Colonic mucosa (tissue), 4 donors: ENCODE results near the gene PRXL2B. TPM values are rescaled to one million over a fixed set of nuclear protein-coding genes. Genes with fewer than 3 reads are reported as not detected.
"Not testable (repeated sequence)": the region's sequence is repeated elsewhere in the genome, so short reads cannot be mapped to it uniquely, and the experiment has no call there.

Experiments used
- DNase-seq: peaks from one replicate; pipeline ENCODE4 v3.0.0-alpha.2; 2020
- H3K27ac ChIP-seq: fragments of 200-600 bp; one replicate; pipeline ENCODE4 v1.8.0; 2021
- H3K27me3 ChIP-seq: fragments of 200-600 bp; one replicate; pipeline ENCODE4 v1.8.0; 2021
- H3K36me3 ChIP-seq: fragments of 200-600 bp; one replicate; pipeline ENCODE4 v1.8.0; 2021
- H3K4me1 ChIP-seq: fragments of 200-600 bp; one replicate; pipeline ENCODE4 v1.8.0; 2021; ENCODE audit warnings: mild to moderate bottlenecking
- H3K4me3 ChIP-seq: fragments of 200-600 bp; one replicate; pipeline ENCODE4 v1.8.0; 2021
- H3K9ac ChIP-seq, 2 donors: one replicate each; pipeline ENCODE4 v1.7.0; 2013; ENCODE audit warnings: control low read depth in 2 of 2, low read depth in 2 of 2, low read length in 2 of 2
- H3K9me3 ChIP-seq: fragments of 200-600 bp; one replicate; pipeline ENCODE4 v1.8.0; 2021
- intact Hi-C: fragments of 100-400 bp; cut with DNase I; formaldehyde crosslinking; loops from one replicate; pipeline ENCODE4 v1.14.1; 2022
- total RNA-seq, 2 donors: library from RNA; stranded (reverse); fragmentation: NEBNext Ultra II Directional in 1 of 2; extraction: Animal tissue kit (Norgen Biotek cat#: 25700) in 1 of 2; gene quantifications; one replicate each; pipeline ENCODE4 v1.2.1, GENCODE V29; 2021
- TF ChIP-seq, protein P1 (sequence below): fragments of 200-600 bp; IDR thresholded peaks from one replicate; pipeline ENCODE4 v1.8.0; 2022; ENCODE audit warnings: antibody characterized with exemption, mild to moderate bottlenecking
- donor health status: healthy.
- donor health status: DM: no; HTN: no; CAD: no.
- donor health status: DM: no; HTN: no; CAD: no.

Gene PRXL2B
- total RNA-seq, 2 donors from 2014 or later: 105 to 120 TPM

- peak overlapping the region; percentile 100 for H3K27ac ChIP-seq
- TF ChIP-seq, protein P1, sequence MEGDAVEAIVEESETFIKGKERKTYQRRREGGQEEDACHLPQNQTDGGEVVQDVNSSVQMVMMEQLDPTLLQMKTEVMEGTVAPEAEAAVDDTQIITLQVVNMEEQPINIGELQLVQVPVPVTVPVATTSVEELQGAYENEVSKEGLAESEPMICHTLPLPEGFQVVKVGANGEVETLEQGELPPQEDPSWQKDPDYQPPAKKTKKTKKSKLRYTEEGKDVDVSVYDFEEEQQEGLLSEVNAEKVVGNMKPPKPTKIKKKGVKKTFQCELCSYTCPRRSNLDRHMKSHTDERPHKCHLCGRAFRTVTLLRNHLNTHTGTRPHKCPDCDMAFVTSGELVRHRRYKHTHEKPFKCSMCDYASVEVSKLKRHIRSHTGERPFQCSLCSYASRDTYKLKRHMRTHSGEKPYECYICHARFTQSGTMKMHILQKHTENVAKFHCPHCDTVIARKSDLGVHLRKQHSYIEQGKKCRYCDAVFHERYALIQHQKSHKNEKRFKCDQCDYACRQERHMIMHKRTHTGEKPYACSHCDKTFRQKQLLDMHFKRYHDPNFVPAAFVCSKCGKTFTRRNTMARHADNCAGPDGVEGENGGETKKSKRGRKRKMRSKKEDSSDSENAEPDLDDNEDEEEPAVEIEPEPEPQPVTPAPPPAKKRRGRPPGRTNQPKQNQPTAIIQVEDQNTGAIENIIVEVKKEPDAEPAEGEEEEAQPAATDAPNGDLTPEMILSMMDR: peak; percentile 95
- no peaks in the 10 kb centered on the region for H3K27me3 ChIP-seq
- no peaks in the 10 kb centered on the region for H3K9me3 ChIP-seq
- H3K36me3 ChIP-seq: no peaks in the 10 kb centered on the region
- peak; percentile 94 for DNase-seq
- H3K4me3 ChIP-seq: peak overlapping the region; percentile 55
- intact Hi-C loops: loop anchor here (5.0 kb wide), 1 partner anchor 136 kb away; the partner anchor contains the start of gene PEX10
- H3K9ac ChIP-seq: peak overlapping the region; percentile 70 to 89
- peaks cover 11% of the 10 kb centered on the region for H3K4me1 ChIP-seq
Observed at GRCh38 chr1:2548068-2548589, 38.4 kb upstream of the PRXL2B start.

- DNase-seq, H3K36me3 ChIP-seq, H3K4me3 ChIP-seq, H3K27me3 ChIP-seq, H3K9me3 ChIP-seq: not testable (repeated sequence)
- Histone ChIP-seq H3K4me1 (peaks cover 11% of the 10 kb centered on the region), H3K9ac (peak overlapping the region; percentile 71 to 89), H3K27ac (peak overlapping the region; percentile 100)
- intact Hi-C loops: loop anchor here (5.0 kb wide), 1 partner anchor 137 kb away; the partner anchor contains the start of gene PEX10
Observed at GRCh38 chr1:2549367-2550029, 37.1 kb upstream of the PRXL2B start.

DNA sequence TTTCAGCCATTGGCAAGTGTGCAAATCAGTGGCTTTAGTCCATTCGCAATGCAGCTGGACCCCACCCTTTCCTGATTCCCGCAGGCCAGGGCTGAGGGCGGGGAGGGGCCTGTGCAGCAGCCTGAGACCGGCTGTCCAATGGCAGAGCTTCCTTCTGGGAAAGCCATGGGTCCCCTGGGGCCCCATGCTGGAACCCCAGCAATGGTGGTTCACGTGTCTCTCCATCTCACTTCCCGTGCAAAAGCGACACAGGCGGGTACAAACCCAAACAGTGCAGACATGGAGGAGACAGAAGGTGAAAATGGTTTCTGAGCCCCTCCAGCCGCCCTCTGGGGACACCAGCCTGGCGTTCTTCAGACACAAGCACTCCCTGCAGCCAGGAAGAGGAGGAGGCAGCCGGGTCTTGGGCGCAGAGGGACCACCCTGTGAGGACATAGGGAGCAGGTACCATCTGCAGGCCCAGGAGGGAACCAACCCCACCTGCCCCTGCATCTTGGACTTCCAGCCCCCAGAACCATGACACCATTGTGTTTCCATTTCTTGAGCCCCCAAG is 36.2 kb upstream of the PRXL2B start:
- H3K4me3 ChIP-seq, H3K27me3 ChIP-seq, H3K9me3 ChIP-seq, intact Hi-C loops, H3K9ac ChIP-seq, DNase-seq, H3K36me3 ChIP-seq, H3K27ac ChIP-seq: not testable (repeated sequence)
- peaks cover 16% of the 10 kb centered on the region for H3K4me1 ChIP-seq

DNA sequence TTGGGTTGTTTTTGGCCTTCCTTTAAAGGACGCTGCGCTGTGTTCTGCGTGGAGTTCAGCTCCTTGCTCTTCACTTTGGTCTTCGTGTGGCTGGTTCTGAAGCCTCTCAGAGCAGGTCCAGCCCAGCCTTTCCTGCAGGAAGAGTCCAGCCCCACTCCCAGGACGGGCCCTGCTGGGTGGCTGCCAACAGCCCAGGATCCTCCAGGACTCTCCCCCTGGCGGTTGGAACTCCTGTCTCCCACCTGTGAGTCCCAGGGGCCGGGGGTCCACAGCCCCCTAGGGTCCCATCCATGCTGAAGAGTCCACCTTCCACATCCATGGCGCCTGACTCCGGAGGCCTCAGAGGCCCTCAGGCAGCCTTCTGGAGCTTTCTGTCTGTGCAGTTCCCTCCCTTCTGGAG is 35.0 kb upstream of the PRXL2B start:
- peaks cover 16% of the 10 kb centered on the region for H3K4me1 ChIP-seq
- H3K9me3 ChIP-seq, H3K9ac ChIP-seq, DNase-seq, H3K36me3 ChIP-seq, H3K27ac ChIP-seq, intact Hi-C loops, H3K27me3 ChIP-seq, H3K4me3 ChIP-seq: not testable (repeated sequence)

- Histone ChIP-seq H3K9me3 (no peaks in the 10 kb centered on the region), H3K9ac (no peak overlapping the region), H3K36me3 (no peaks in the 10 kb centered on the region), H3K27me3 (no peaks in the 10 kb centered on the region), H3K27ac (no peak overlapping the region), H3K4me1 (peaks cover 16% of the 10 kb centered on the region), H3K4me3 (no peak overlapping the region)
- TF ChIP-seq, protein P1: no peak
- DNase-seq: no peak
- intact Hi-C loops: no loop called here
Observed at GRCh38 chr1:2552189-2552588, 34.4 kb upstream of the PRXL2B start.

DNA sequence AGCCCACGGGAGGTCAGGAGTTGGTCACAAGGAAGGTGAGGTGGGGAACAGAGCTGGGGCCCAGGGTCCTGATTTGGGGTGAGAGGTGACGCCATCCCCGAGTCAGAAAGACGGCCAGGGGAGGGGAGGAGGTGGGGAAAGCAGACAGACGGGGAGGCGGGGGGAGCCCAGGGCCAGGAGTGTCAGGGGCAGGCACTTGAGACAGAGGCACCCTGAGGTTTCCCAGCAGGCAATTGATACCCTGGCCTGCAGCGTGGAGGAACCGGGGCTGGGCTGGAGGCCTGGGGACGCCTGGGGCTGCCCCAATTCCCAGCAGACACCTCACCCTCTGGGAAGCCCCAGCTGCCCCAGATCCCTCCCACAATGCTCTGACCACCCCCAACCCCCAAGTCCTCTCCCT is 33.5 kb upstream of the PRXL2B start:
- peaks cover 11% of the 10 kb centered on the region for H3K4me1 ChIP-seq
- H3K27me3 ChIP-seq, DNase-seq, H3K9me3 ChIP-seq, H3K36me3 ChIP-seq, intact Hi-C loops, H3K9ac ChIP-seq, H3K27ac ChIP-seq, H3K4me3 ChIP-seq: not testable (repeated sequence)

DNA sequence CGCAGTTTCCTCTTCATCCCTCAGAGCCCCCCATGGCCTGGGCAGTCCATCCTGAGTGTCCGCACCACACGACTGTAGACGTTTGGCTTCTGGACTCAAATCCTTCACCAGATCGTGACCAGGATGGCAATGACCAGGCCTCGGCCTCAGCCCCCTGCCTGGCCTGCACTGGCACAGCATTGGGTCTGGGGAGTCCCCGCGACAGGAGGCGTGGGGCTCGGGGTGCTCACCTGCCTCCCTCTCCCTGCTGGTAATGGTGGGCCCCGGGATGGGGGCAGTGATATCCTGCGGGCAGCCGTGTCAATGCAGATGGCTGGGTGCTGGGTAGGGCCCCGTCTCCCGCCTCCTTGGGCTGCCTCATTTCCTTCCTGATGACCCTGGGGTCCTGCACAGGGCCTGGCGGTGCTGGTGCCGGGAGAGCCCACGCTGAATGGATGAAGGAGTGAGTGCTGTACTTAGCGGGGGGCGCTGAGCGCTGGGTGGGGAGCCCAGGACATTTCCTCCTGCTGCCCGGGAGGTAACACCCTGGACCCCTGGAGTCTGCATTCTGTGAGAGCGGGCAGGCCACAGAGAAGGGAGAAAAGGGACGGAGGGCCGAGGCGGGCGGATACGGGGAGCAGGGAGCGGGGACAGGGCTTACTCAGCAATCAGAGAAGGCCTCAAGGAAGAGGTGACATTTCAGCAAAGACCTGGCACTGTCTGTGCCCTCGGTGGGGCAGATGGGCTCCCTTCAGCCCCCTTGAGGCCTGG is 32.5 kb upstream of the PRXL2B start:
- no peak overlapping the region for H3K27ac ChIP-seq
- intact Hi-C loops: no loop called here
- no peak for DNase-seq
- TF ChIP-seq, protein P1: no peak
- H3K9ac ChIP-seq: no peak overlapping the region
- H3K4me3 ChIP-seq: no peak overlapping the region
- H3K27me3 ChIP-seq: no peaks in the 10 kb centered on the region
- H3K4me1 ChIP-seq: peaks cover 8% of the 10 kb centered on the region
- no peaks in the 10 kb centered on the region for H3K9me3 ChIP-seq
- H3K36me3 ChIP-seq: peaks cover 9% of the 10 kb centered on the region
